Caki2 (cell line): Measurements from ENCODE around the gene ZNF655. TPM values are rescaled to one million over a fixed set of nuclear protein-coding genes. Genes with fewer than 3 reads are reported as not detected.

ENCODE experiments used
- DNase-seq: peaks from one replicate; pipeline ENCODE4 v3.0.0-alpha.2; 2015; ENCODE audit warnings: low read depth
- in situ Hi-C: cut with HindIII; loops from 2 replicates; pipeline ENCODE4 v1.10.0; 2016; ENCODE audit warnings: low sequenced_read_pairs, low pct_unique_long_range_greater_than_20kb, mixed read lengths
- total RNA-seq: library from RNA; depleted of rRNA; stranded (reverse); fragments of >200 nt; shearing (Covaris generic); gene quantifications from 2 replicates; pipeline ENCODE4 v1.2.3, GENCODE V29; 2014; ENCODE audit warnings: low replicate concordance; rRNA removed

The ZNF655 gene
- total RNA-seq, 1 experiment from 2014 or later, result 20.9 TPM

GRCh38 chr7:99625321-99625720, 66.9 kb downstream of the ZNF655 start:
- in situ Hi-C loops, result no loop called here

GRCh38 chr7:99625961-99626360, 67.5 kb downstream of the ZNF655 start:
- DNase-seq, result no peak
- in situ Hi-C loops, result no loop called here

More at GRCh38 chr7:99625321-99625720, 66.9 kb downstream of the ZNF655 start:
- no peak for DNase-seq

Other genes with a start within 250 kb of the ZNF655 start
- gene ARPC1A, start 232.7 kb upstream of the ZNF655 start, total RNA-seq, result 125 and 179 TPM in 2 replicates
- 491 and 523 TPM in 2 replicates for gene ARPC1B, start 183.9 kb upstream of the ZNF655 start, total RNA-seq
- 144 and 213 TPM in 2 replicates for gene PDAP1, start 150.0 kb upstream of the ZNF655 start, total RNA-seq
- gene BUD31, start 149.7 kb upstream of the ZNF655 start, total RNA-seq, result 73.2 and 100 TPM in 2 replicates
- gene PTCD1, start 119.8 kb upstream of the ZNF655 start, total RNA-seq, result 7.3 and 14.2 TPM in 2 replicates
- 31.4 and 31.7 TPM in 2 replicates for gene CPSF4, start 119.7 kb upstream of the ZNF655 start, total RNA-seq
- gene ATP5MF, start 92.5 kb upstream of the ZNF655 start, total RNA-seq, result 1,239 and 1,635 TPM in 2 replicates
- 8.7 and 12.2 TPM in 2 replicates for gene ZNF789, start 85.8 kb upstream of the ZNF655 start, total RNA-seq
- gene ZNF394, start 58.4 kb upstream of the ZNF655 start, total RNA-seq, result 11.9 and 17.8 TPM in 2 replicates
- gene ZKSCAN5, start 54.0 kb upstream of the ZNF655 start, total RNA-seq, result 5.3 and 6.7 TPM in 2 replicates
- 1.8 and 4.1 TPM in 2 replicates for gene FAM200A, start 6.5 kb upstream of the ZNF655 start, total RNA-seq
- gene TMEM225B, start 39.6 kb downstream of the ZNF655 start, total RNA-seq, result not detected in 2 replicates
- gene ZSCAN25, start 58.3 kb downstream of the ZNF655 start, total RNA-seq, result 5.3 and 11.8 TPM in 2 replicates
- 0.49 and 6.0 TPM in 2 replicates for gene CYP3A5, start 121.4 kb downstream of the ZNF655 start, total RNA-seq
- not detected in 2 replicates for gene CYP3A7, start 176.6 kb downstream of the ZNF655 start, total RNA-seq
- gene CYP3A4, start 225.5 kb downstream of the ZNF655 start, total RNA-seq, result not detected in 2 replicates